ENCODE results near the gene CRYBB2. TPM values are rescaled to one million over a fixed set of nuclear protein-coding genes. Genes with fewer than 3 reads are reported as not detected.

Gene CRYBB2
- polyA plus RNA-seq, 1 of the 3 experiments (the other 2 are of a cell fraction): 0.69 TPM

DNA sequence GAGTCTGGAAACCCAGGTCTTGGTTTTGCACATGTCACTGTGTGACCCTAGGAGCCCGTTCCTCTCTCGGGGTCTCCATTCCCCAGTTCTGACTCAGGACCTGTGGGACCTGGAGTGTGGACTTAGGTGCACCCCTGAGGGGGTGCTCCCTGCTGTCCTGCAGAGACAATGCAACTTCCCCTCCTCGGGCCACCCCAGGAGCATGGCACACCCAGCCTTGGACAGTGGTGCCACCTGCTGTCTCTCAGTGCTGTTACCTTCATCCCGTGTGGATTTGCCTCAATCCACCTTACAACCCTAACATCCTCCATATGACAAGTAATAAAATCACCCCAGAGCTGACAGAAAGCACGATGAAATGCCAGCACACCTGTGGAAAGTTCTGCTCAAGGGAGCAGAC is 47.3 kb upstream of the CRYBB2 start:
- H3K9me2 ChIP-seq: no peaks in the 10 kb centered on the region
- TF ChIP-seq RAD21 (IDR thresholded peaks at IDR 0.05; ENCODE audit: low read length) (peak; percentile 55), FOXM1 (IDR thresholded peaks at IDR 0.05; ENCODE audit: low read depth) (no peak), SMC3 (IDR thresholded peaks at IDR 0.05; ENCODE audit: low read depth, low read length) (peak; percentile 48), POLR2AphosphoS5 (IDR thresholded peaks at IDR 0.05; ENCODE audit: low read depth, low read length) (no peak)
- TF ChIP-seq, protein P1, sequence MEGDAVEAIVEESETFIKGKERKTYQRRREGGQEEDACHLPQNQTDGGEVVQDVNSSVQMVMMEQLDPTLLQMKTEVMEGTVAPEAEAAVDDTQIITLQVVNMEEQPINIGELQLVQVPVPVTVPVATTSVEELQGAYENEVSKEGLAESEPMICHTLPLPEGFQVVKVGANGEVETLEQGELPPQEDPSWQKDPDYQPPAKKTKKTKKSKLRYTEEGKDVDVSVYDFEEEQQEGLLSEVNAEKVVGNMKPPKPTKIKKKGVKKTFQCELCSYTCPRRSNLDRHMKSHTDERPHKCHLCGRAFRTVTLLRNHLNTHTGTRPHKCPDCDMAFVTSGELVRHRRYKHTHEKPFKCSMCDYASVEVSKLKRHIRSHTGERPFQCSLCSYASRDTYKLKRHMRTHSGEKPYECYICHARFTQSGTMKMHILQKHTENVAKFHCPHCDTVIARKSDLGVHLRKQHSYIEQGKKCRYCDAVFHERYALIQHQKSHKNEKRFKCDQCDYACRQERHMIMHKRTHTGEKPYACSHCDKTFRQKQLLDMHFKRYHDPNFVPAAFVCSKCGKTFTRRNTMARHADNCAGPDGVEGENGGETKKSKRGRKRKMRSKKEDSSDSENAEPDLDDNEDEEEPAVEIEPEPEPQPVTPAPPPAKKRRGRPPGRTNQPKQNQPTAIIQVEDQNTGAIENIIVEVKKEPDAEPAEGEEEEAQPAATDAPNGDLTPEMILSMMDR (IDR thresholded peaks at IDR 0.05): peak; percentile 33
- peak; percentile 49 for DNase-seq
- H3K36me3 ChIP-seq (replicated peaks in 1 of 2; ENCODE audit: control insufficient read depth in 1 of 2, insufficient read depth in 2 of 2, low read length in 1 of 2): peaks cover 10 to 32% of the 10 kb centered on the region in 2 experiments
- CTCF ChIA-PET: interaction anchor here (0.8 to 1.9 kb wide), 4 partner anchors 30 to 90 kb away, joined by 3 to 6 read pairs (median 4); no protein-coding TSS in a partner anchor
- no peaks in the 10 kb centered on the region for H3F3A ChIP-seq (replicated peaks; ENCODE audit: insufficient read depth)
- 87% methylated on average over 5 of the region's 5 CpGs for WGBS (ENCODE audit: low lambda C conversion rate)
- POLR2A ChIA-PET: no interaction called here
- no peaks in the 10 kb centered on the region for H4K20me1 ChIP-seq (ENCODE audit: insufficient read depth)
- no peak overlapping the region for H3K4me2 ChIP-seq
- H3K4me3 ChIP-seq (ENCODE audit: low read depth in 2 of 2, low read length in 1 of 2): no peak overlapping the region
- no peaks in the 10 kb centered on the region; a peak in 1 of 4 replicates for H3K4me1 ChIP-seq (ENCODE audit: control insufficient read depth in 1 of 2, insufficient read depth in 2 of 2, low read depth in 1 of 2, low read length in 1 of 2)
- H2AFZ ChIP-seq (ENCODE audit: low read depth): no peak overlapping the region
- no peak overlapping the region for H3K27ac ChIP-seq (ENCODE audit: low read depth in 2 of 2, low read length in 1 of 2)
- H3K27me3 ChIP-seq (ENCODE audit: insufficient read depth): no peaks in the 10 kb centered on the region
- H3K79me2 ChIP-seq (ENCODE audit: insufficient read depth): no peaks in the 10 kb centered on the region
- no peaks in the 10 kb centered on the region for H3K9me3 ChIP-seq
- H3K9ac ChIP-seq: no peak overlapping the region

DNA sequence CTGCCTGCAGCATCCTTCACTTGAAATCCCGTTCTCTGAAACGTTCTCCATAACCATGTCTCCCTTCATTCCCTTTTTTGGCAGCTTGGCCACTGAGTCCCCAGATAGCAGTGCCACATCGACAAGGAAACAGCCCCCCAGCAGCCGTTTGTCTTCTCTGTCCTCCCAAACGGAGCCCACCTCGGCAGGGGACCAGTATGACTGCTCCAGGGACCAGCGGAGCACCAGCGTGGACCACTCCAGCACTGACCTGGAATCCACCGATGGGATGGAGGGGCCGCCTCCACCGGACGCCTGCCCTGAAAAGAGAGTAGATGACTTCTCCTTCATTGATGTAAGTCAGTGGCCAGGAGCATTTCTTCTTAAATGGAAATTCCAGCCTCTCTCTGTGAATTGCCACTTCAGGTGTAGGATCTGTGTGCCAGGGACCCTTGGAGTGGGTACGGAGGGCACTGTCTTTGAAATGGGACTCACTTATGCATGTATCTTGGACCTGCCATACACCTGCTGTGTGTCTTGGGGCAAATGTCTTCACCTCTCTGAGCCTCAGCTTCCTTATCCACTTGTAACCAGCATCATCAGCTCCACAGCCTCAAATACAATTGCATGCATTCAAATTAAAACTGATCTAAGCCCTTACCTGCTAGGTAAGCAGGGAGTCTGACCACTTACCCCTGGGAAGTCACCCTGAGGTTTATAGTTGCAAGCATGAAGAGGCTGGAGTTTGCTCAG is 45.1 kb upstream of the CRYBB2 start:
- ChIA-PET POLR2A (no interaction called here), CTCF (interaction anchor here (1.2 kb wide), 1 partner anchor 28 kb away, joined by 4 read pairs; no protein-coding TSS in a partner anchor)
- Histone ChIP-seq H2AFZ (ENCODE audit: low read depth) (no peak overlapping the region), H3K79me2 (ENCODE audit: insufficient read depth) (no peaks in the 10 kb centered on the region), H3K4me1 (ENCODE audit: control insufficient read depth in 1 of 2, insufficient read depth in 2 of 2, low read depth in 1 of 2, low read length in 1 of 2) (no peaks in the 10 kb centered on the region; a peak in 1 of 4 replicates), H4K20me1 (ENCODE audit: insufficient read depth) (no peaks in the 10 kb centered on the region), H3K4me3 (ENCODE audit: low read depth in 2 of 2, low read length in 1 of 2) (no peak overlapping the region), H3K4me2 (no peak overlapping the region), H3K9ac (no peak overlapping the region), H3K9me3 (0 out of 2 replicates have a peak, but pooled peaks cover under 1% of the 10 kb centered on the region), H3K9me2 (no peaks in the 10 kb centered on the region), H3F3A (replicated peaks; ENCODE audit: insufficient read depth) (no peaks in the 10 kb centered on the region), H3K27me3 (ENCODE audit: insufficient read depth) (no peaks in the 10 kb centered on the region), H3K36me3 (replicated peaks in 1 of 2; ENCODE audit: control insufficient read depth in 1 of 2, insufficient read depth in 2 of 2, low read length in 1 of 2) (peaks cover 11 to 38% of the 10 kb centered on the region in 2 experiments), H3K27ac (ENCODE audit: low read depth in 2 of 2, low read length in 1 of 2) (no peak overlapping the region)
- TF ChIP-seq, protein P2, sequence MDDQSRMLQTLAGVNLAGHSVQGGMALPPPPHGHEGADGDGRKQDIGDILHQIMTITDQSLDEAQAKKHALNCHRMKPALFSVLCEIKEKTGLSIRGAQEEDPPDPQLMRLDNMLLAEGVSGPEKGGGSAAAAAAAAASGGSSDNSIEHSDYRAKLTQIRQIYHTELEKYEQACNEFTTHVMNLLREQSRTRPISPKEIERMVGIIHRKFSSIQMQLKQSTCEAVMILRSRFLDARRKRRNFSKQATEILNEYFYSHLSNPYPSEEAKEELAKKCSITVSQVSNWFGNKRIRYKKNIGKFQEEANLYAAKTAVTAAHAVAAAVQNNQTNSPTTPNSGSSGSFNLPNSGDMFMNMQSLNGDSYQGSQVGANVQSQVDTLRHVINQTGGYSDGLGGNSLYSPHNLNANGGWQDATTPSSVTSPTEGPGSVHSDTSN (IDR thresholded peaks at IDR 0.05): no peak
- no peak for TF ChIP-seq TCF12 (IDR thresholded peaks at IDR 0.05)
- no peak for TF ChIP-seq RXRA (IDR thresholded peaks at IDR 0.05; ENCODE audit: borderline replicate concordance, low read depth)
- no peak for TF ChIP-seq EP300 (IDR thresholded peaks at IDR 0.05; ENCODE audit: borderline replicate concordance in 1 of 2, low read depth in 1 of 2, low read length in 1 of 2)
- TF ChIP-seq GABPA (IDR thresholded peaks at IDR 0.05; ENCODE audit: low read depth): no peak
- no peak for DNase-seq
- WGBS (ENCODE audit: low lambda C conversion rate): 96% methylated on average over 13 of the region's 13 CpGs

All from SK-N-SH (cell line).